GM18508 (cell line): Measurements from ENCODE around the gene LRRC4.

Experiments used
- ATAC-seq: cut with Tn5 transposase; IDR thresholded peaks from one replicate; pipeline ENCODE4 v1.9.1; 2021; ENCODE audit warnings: moderate number of reproducible peaks; ENCODE audit not compliant: insufficient read depth, unreplicated experiment

Gene LRRC4

GRCh38 chr7:127986581-127987521 lies 44.4 kb downstream of the LRRC4 start:
- no peak for ATAC-seq

DNA sequence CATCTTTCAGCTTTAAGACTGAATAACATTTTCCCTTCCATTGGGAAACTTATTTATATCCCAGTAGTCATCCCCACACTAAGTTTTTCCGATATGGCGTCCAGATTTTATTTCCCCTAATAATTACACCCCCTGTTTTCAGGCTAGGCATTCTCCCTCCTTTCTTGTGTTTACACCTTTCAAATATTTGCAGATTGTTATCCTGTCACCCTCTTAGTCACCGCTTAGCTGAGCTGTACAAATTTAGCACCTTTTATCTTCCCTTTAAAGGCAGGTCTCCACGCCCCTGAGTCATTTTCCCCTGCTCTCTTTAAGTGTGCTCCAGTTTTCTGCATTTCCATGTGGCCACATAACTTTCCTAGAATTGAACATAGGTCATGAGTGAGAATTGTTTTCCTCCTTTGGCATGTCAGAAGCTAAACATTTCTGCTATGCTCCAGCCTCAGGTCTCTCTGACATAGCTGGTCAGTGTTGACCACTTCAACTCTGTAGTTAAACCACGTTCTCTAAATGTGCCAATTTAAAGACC lies 47.4 kb downstream of the LRRC4 start:
- no peak for ATAC-seq

GRCh38 chr7:127981965-127982364 lies 49.3 kb downstream of the LRRC4 start:
- no peak for ATAC-seq

DNA sequence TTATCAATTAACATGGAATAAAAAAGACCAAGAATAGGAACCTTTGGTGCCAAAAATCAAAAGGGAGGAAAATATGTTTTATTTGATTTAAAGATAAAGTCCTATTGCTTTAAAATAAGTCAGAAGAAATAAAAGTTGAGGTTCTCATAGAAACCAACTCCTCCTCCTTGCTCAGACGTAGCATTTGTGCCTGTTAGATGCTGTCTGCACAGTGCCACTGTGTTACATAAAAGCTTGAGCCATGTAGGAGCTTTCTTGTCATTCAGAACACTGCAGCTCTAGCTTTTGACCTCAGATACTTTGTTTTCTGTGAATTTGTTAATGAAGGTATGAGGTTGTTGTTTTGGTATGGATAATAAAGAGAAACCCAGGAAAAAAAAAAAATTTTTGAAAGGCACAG lies 50.3 kb downstream of the LRRC4 start:
- no peak for ATAC-seq

DNA sequence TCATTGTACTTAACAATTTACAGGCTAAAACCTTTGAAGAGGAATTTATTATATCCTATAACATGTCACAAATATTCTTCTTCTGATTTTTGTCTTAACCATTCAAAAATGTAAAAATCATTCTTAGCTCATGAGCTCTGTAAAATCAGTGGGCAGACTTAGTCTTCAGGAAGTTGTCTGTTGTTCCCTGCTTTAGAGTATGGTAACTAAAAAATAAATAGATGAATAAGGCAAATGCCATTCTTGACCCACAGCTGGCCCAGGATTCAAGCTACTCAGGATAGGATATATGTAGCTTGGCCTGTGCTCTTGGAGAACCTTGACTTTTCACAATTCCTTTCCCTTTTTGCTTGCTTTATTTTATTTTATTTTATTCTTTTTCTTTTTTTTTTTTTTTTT lies 51.5 kb downstream of the LRRC4 start:
- no peak for ATAC-seq

DNA sequence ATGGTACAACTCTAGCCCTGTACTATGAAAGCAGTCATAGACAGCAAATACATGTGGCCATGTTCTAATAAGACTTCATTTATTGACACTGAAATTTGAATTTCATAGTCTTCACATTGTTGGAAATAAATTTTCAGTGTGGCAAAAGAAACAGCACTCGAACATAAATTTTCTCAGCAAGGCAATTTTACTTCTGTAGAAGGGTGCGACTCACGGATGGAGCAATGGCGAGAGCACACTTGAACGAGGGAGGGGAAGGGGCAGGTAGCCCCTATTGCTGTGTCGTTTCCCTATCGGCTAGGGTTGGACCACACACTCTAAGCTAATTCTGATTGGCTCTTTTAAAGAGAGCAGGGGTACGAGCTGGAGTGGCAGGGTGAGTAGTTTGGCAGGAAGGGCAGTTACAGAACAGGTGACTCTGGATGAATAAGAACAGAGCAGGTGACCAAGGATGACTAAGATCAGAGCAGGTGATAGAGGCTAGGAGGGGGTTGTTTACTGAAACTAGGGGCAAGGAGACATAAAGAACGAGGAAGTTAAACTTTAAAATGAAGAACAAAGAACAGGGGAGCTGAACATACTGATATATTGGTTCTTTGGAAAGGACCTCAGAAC lies 52.0 kb downstream of the LRRC4 start:
- no peak for ATAC-seq

DNA sequence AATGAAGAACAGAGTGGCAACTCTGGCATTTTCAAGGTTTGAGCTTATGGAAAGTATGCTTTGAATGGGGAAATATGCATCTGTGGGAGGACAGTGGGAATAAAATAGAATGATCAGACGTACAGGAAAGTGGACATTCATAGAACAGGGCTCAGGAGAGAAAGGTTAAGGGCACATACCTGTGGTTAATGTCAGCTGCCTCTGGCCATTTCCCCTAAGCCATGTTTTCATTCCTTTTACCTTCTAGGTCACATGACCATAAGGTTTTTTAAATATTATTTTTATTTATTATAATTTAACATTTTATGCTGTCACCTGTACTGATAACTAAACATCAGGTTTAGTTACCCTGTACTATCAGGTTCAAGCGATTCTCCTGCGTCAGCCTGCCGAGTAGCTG lies 52.8 kb downstream of the LRRC4 start:
- no peak for ATAC-seq
